GM21447 (cell line): ENCODE measurements around the gene UCHL1.
A peak's percentile ranks its signal among the peaks of the same experiment; 100 is the strongest.

Experiments used
- ATAC-seq: cut with Tn5 transposase; IDR thresholded peaks from one replicate; pipeline ENCODE4 v1.9.1; 2021; ENCODE audit not compliant: unreplicated experiment

Gene UCHL1

DNA sequence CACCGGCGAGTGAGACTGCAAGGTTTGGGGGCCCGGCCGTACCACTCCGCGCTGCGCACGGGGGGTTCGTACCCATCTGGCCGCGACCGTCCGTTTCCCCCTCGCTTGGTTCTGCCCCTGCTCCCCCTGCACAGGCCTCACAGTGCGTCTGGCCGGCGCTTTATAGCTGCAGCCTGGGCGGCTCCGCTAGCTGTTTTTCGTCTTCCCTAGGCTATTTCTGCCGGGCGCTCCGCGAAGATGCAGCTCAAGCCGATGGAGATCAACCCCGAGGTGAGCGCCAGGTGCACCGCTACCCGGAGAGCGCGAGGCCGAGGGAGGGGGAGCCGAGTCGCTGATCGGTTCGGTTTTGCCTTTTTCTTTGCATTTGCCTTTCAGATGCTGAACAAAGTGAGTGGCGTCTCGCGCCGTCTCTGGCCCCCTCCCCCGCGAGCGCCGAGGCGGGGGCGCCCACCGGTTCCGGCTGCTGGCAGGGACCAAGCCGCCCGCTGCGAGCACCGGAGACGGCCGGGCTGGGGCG is at the start of gene UCHL1:
Gene UCHL1, plus strand, starts transcription at position 189 of the 517 bp plus-strand sequence. Its CDS starts 49 bp downstream, at position 238.
- ATAC-seq: peak; percentile 63

DNA sequence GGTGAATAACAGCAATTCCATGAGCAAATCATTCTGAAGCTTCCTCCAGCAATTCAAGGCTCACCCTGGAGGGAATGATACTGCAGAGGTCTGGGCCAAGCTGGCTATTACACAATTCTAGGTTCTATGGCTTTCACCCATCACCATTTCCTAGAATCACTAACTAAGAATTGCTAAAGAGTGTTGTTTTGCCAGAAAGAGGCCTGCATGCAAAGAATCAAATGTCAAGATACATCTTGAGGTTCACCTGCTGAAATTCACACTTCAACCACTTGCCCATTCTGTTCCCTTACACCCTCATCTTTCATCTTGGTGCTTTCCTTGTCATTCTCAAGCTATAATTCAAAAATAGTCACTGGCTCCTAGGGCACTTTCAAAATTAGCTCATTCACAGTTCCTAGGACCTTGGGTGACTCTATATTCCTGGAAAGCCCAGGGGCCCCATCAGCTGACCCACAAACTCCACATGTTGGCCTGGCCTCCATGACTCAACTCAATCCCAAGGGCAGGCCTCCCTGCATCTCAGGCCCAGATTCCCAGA is 49.4 kb upstream of the UCHL1 start:
- ATAC-seq: no peak

- no peak for ATAC-seq
Observed at GRCh38 chr4:41209187-41209586, 47.5 kb upstream of the UCHL1 start.

DNA sequence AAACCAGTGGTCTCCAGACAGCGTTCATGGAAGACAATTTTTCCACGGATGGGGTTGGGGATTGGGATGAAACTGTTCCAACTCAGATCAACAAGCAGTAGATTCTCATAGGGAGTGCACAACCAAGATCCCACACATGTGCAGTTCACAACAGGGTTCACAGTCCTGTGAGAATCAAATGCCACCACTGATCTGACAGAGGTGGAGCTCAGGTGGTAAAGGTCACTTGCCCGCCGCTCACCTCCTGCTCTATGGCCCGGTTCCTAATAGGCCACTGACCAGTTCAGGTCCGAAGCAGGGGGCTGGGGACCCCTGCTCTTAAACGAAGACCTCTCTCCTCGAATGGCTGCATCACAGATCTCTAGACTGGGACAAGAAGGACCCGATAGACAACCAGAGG is 46.8 kb upstream of the UCHL1 start:
- ATAC-seq: no peak

GRCh38 chr4:41211951-41212615 is 44.6 kb upstream of the UCHL1 start:
- no peak for ATAC-seq

GRCh38 chr4:41212616-41213203 is 44.0 kb upstream of the UCHL1 start:
- peak; percentile 30 for ATAC-seq

DNA sequence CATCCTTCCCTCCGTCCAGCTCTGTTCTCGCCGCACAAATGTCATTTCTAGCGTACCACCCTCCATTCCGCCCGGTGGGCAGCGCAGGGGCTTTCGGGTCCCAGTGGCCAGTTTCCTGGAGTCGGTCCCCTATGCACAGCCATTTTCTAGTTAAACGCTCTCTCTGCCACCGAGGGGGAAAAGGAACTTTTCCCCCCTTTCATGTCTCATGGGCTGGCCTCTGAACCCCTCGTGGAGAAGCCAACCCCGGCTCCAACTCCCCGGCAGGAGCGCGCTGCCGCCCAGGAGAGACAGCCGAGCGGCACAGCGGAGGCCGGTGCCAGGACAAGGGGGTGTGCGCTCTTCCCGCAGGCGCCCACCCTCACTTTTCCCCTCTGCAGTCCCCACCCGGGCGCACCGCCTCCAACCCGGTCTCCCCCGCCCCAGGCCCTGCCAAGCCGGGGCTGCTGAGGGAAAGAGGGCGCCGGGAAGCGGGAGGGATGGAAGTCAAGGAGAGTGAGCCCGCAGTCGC is 43.0 kb upstream of the UCHL1 start:
- ATAC-seq: peak; percentile 15

GRCh38 chr4:41214136-41214824 is 42.4 kb upstream of the UCHL1 start, which contains the start of gene APBB2:
Gene APBB2 (minus strand): TSS chr4:41214542. CDS start chr4:41033254, 181,288 bp downstream.
- peak; percentile 47 for ATAC-seq

- peak; percentile 2 for ATAC-seq
Observed at GRCh38 chr4:41214825-41215146, 41.9 kb upstream of the UCHL1 start.

- no peak for ATAC-seq
Observed at GRCh38 chr4:41215155-41215554, 41.6 kb upstream of the UCHL1 start.

DNA sequence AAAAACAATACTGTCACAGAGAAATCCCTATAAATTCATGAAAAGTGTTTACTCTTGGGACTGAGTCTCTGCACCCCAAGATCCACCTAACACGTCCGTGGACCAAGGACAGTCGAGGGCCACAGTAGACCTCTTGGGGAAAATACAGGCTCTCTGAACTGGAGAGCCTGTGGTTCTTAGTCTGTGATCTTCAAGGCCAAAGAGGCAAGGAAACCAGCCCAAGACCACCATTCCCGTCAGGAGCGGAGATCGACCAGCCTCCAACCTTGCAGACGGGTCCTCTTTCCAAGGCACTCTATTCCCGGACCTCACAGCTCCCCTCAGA is 40.8 kb upstream of the UCHL1 start:
- no peak for ATAC-seq

DNA sequence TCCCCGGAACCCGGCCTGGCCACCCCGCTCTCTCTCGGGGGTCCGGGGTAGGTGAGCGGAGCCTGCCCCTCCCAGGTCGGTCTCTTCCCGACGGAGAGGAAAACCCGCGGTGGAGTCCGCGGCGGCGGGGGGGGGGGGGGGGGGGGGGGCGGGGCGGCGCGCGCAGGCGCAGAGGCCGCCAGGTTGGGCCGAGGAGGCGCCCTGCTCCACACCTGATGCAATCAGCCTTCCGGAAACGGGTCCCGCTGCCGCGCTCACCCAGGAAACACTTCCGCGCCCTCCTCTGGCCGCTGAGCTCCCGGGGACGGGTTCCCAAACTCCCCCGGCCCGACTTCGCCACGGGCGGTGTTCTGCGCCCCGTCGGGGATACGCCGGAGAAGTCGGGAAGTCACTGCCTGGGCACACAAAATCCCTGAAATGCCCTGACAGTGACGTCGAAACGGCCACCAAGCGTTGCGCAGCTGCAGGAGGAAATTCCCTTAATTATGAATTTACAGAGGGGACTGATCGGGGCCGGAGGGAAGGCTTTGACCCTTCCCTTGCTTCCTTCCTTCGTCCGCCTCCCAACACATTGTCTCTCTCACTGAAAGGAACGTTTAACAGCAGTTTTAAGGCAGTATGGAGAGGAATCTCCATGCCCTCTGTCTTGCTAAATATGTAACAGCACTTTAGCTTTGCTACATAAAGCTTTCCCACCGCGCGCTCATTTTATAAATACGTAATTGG is 40.3 kb upstream of the UCHL1 start:
- peak; percentile 42 for ATAC-seq

GRCh38 chr4:41217020-41217333 is 39.8 kb upstream of the UCHL1 start:
- ATAC-seq: no peak

DNA sequence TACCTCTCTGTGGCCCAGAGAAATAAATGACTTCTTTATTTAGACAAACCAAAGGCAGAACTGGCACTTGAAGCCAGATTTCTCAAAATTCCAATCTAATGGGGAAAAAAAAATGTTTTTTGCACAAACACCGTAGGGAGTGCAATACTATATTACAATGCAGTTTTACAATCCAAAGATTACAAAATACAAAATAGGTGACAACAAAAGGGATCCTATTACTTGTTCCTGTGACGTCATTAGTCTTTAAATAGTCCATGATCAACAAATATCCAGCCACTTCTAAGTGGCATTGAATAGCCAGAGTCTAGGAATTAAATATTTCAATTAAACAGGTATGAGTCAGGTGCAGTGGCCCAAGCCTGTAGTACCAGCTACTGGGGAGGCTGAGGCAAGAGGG is 39.4 kb upstream of the UCHL1 start:
- no peak for ATAC-seq

GRCh38 chr4:41218703-41219102 is 38.0 kb upstream of the UCHL1 start:
- no peak for ATAC-seq

DNA sequence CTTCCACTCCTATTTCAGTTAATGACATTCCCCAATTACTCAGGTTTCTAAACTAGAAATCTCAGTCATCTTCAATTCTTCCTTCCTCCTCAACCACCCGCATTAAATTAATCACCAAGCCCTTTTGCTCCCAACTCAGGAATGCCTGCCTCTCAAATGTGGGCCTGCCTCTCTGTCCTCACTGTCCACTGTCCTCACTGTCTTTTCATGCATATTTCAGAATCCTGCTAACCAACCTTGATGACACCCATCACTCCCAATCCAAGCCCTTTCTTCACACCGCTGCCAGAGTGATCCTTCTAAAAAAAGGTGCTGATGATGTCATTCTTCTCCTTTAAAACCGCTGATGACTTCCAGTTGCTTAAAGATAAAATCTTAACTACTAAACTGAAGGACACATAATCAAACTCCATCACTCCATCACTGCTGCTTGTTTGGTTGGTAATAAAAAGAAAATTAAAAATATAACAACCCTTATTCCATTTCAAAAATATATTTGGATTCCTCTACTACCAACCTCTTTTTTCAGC is 37.2 kb upstream of the UCHL1 start:
- no peak for ATAC-seq

DNA sequence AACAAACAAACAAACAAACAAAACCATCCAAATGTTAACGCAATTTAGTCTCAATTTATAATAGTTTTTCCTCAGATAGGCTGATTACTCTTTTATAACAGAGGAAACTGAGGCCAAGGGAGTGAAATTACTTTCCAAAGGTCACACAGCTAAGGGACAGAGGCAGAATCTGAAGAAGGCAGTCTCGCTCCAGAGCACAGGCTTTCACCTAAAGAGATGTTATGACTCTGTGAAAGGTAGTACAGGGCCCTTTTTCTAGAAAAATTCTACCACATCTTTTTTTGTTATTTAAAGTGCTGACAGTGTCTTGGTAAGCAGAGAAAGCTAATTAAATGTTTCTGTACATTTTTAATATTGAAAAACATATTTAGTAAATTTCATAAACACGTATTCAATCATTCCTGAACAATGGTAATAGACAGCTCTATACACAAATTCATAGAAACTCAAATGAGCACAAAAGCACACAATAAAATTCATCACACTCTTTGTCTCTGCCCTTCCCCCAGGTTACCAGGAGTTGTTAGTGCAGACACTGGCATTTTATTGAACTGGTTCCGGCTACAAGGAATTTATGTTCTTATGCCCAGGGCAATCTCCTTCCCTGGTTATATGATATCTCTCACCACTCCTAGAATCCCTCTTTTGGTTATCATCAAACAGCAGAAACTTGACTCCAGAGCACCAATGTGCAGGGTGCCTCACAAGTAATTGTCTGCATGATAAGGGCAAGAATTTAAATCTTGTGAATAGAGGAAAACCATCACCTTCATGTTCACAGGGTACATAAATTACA is 34.7 kb upstream of the UCHL1 start:
- ATAC-seq: no peak

- no peak for ATAC-seq
Observed at GRCh38 chr4:41227902-41228301, 28.8 kb upstream of the UCHL1 start.

GRCh38 chr4:41232406-41232805 is 24.3 kb upstream of the UCHL1 start:
- no peak for ATAC-seq

- no peak for ATAC-seq
Observed at GRCh38 chr4:41232856-41233255, 23.9 kb upstream of the UCHL1 start.
